MM.1S (cell line): ENCODE measurements around the gene ARHGAP35.

Source experiments
- EZH2 ChIP-seq: fragments of 300-600 bp; sonication (generic); optimal IDR thresholded peaks from 2 replicates; pipeline ENCODE3; 2017; ENCODE audit warnings: low read depth, mild to moderate bottlenecking, antibody characterized with exemption, low read length, mixed read lengths
- EZH2phosphoT487 ChIP-seq: fragments of 300-600 bp; sonication (generic); IDR thresholded peaks from 2 replicates; pipeline ENCODE4 v1.6.1; 2018; ENCODE audit warnings: antibody characterized with exemption, low read length
- TF ChIP-seq, protein P1 (sequence below): fragments of 300-600 bp; sonication (generic); IDR thresholded peaks from 2 replicates; pipeline ENCODE4 v1.5.1; 2016; ENCODE audit warnings: antibody characterized with exemption, low read length, mixed read lengths

DNA sequence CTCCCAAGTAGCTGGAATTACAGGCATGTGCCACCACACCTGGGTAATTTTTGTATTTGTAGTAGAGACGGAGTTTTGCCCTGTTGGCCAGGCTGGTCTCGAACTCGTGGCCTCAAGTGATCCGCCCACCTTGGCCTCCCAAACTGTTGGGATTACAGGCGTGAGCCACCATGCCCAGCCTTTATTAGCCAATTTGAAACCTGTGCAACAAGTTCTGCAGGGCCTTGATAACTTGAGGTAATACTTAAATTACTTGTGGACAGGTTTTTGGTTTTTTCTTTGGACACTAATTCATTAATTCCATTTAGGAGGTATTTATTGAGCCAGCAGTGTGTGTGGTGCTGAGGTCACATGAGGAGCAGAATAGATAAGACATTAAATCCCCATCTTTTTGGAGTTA is 39.5 kb downstream of the ARHGAP35 start:
- TF ChIP-seq, protein P1, sequence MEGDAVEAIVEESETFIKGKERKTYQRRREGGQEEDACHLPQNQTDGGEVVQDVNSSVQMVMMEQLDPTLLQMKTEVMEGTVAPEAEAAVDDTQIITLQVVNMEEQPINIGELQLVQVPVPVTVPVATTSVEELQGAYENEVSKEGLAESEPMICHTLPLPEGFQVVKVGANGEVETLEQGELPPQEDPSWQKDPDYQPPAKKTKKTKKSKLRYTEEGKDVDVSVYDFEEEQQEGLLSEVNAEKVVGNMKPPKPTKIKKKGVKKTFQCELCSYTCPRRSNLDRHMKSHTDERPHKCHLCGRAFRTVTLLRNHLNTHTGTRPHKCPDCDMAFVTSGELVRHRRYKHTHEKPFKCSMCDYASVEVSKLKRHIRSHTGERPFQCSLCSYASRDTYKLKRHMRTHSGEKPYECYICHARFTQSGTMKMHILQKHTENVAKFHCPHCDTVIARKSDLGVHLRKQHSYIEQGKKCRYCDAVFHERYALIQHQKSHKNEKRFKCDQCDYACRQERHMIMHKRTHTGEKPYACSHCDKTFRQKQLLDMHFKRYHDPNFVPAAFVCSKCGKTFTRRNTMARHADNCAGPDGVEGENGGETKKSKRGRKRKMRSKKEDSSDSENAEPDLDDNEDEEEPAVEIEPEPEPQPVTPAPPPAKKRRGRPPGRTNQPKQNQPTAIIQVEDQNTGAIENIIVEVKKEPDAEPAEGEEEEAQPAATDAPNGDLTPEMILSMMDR, result no peak
- TF ChIP-seq EZH2 (no peak), EZH2phosphoT487 (no peak)
